GM19043 (cell line): ENCODE results near the gene CD58.
A peak's percentile ranks its signal among the peaks of the same experiment; 100 is the strongest.

Experiments
- ATAC-seq: cut with Tn5 transposase; IDR thresholded peaks from one replicate; pipeline ENCODE4 v1.9.1; 2021; ENCODE audit warnings: low read depth; ENCODE audit not compliant: unreplicated experiment

Gene CD58

DNA sequence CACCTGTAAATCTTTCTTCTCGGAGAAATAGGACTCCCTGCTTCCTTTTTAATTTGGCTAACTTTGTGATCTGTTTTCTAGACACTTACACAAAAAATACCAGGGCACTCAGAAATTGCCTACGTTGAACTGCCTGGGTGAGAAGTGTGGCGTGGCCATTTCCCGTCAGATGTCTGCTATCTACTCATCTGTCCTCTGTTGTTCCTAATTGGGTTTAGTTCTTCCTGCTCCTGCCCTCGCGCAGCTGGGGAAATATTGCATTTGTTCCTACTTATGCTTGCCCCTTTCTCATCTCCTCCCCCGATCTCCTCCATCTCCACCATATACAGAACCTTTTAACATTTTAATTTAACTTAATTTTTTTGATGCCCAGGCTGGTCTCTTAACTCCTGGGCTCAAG lies 55.1 kb downstream of the CD58 start:
- ATAC-seq: no peak

- ATAC-seq: peak; percentile 82
These were observed 55.9 kb downstream of the CD58 start for GRCh38 chr1:116514708-116515525.

GRCh38 chr1:116513956-116514355 lies 56.9 kb downstream of the CD58 start:
- ATAC-seq: no peak

DNA sequence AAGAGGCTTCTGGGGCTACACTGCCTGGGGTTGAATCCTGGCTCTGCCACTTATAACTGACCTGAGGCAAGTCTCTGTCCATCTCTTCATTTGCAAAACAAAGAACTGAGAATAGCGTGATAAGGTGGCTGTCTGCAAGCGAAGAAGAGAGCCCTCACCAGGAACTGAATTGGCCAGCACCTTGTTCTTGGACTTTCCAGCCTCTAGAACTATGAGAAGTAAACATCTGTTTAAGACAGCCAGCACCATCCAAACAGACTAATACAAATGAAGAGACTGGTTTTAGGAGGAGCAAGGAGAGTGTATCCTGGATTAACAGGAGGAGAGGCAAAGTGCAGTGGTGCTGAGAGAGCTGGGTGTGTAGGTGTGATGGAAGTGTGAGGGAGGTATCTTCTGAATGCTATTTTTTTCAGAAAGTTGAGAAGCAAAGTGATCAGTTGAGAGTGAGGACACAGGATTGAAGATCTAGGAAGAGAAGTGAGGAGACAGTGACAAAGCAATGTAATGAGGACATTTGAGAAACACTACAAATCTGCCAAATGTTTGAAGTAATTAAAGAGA lies 59.3 kb downstream of the CD58 start:
- ATAC-seq: no peak

DNA sequence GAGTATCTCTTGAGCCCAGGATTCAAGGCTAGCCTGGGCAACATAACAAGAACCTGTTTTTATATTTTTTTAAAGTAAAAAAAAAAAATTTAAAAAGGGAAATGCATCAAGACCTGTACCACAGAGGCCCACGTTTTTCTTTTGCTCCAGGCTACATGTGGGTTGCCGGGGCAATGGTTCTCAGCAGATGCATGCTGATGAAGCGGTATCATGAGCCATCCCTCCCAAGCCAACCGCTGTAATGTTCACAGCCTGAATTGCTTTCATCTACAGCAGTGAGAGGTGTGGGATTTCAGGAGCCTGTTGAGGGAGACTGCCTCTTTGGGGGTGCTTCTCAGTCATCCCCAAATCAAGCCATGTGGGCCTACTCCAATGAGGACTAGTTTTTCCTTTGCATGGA lies 60.5 kb downstream of the CD58 start:
- ATAC-seq: no peak

DNA sequence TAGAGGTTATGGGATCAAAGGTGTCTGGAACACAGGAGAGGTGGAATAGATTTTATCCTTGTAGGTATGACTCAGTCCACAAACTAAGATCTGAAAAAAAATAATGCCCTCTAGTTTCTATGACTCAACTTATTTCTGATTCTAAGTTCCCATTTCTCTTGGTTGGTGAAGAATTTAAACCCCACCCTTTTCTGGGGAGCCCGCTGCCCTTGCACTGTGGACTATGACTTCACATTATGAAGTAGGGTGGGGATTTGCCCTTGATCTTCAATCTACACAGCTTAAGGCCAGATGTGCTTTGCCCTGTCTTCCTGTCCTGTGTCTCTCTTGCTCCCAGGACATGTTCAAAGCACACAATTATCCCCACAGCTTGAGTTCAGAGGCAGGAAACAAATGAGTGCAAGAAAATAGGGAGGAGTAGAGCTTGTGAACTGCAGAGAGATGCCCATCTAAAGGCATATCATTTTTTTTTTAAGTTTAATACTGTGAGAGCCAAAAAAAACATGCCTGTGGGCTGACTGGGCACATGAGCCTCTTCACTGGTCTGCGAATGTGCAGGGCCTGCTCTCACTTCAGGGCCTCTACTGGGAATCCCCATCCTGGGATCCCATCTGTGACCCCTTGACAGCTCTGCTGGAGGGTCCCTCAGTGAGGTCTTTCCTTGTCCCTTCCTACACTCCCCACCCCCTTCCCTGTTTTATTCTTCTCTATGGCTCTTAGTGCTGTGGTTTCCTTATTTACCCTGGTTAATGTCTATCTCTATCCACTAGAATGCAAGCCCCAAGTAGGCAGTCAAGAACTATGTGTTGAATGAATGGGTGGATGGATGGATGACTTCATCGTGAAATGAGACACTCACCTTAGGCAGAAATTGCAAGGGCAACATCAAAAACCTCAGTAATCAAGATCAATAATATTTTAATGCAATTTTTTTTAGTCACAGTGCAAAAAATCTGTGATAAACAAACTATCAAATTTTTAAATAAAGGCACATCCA lies 61.5 kb downstream of the CD58 start:
- ATAC-seq: peak; percentile 25

DNA sequence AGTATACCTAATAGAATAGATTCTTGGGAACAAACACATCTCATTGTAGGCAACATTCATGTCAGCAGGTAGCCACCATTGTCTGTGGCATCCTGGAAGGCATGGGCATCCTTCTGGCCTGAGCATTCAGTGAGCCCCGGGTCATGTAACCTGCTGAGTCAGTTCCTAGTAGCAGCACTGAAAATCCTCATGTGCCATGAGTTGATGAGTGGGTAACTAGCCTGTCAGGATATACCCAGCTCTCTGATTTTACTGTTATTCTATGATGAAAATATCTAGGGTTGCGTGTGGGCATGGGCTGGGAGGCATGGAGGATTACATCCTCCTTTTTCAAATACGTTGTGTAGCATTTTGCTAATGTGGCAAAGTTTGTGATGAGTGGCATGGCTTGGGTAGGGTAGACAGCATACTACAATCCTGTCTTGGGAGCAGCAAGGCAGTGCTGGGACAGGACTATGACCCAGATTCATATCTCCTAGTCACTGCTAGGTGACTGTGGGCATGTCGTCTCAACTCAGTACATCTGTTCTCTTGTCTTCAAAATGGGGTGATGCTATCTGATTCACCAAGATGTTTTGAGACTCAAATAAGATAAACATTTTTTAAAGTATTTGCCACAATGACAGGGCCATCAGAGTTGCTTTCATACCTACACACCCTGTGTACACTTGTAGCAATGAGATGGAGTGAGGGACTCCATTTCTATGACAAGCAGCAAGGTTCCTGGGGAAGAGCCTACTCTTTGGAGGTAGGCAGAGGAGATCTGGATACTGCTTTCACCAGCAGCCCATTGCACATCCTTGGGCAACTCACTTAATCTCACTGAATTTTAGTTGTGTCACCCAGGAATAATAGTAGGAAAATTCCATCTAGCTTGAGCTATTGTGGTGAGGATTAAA lies 62.5 kb downstream of the CD58 start:
- ATAC-seq: no peak

- no peak for ATAC-seq
These were observed 63.2 kb downstream of the CD58 start for GRCh38 chr1:116507631-116508030.

DNA sequence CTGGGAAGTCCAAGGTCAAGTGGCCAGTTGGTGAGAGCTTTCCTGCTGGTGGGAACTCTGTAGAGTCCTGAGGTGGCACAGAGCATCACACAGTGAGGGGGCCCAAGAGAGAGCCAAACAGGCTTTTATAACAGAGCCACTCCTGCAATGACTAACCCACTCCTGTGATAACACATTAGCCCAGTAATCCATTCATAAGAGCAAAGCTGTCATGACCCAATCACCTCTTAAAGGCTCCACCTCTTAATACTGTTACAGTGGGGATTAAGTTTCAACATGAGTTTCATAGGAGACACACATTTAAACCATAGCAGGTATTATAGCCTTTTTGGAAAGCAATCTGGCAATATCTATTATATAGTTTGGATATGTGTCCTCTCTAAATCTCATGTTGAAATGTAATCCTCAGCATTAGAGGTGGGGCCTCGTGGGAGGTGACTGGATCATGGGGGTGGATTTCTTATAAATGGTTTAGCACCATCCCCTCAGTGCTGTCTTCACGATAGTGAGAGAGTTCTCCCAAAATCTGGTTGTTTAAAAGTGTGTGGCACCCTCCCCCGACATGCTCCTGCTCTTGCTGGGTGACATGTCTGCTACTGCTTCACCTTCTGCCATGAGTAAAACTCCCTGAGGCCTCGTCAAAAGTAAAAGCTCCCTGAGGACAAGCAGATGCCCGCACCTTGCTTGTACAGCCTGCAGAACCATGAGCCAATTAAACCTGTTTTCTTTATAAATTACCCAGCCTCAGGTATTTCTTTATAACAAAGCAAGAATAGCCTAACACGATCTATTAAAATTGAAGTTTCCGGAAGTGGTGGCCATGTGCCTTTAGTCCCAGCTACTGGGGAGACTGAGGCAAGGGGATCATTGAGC lies 64.5 kb downstream of the CD58 start:
- no peak for ATAC-seq

GRCh38 chr1:116504308-116505156 lies 66.3 kb downstream of the CD58 start:
- ATAC-seq: peak; percentile 92

GRCh38 chr1:116503546-116504307 lies 67.1 kb downstream of the CD58 start:
- no peak for ATAC-seq

GRCh38 chr1:116502671-116503314 lies 68.0 kb downstream of the CD58 start:
- ATAC-seq: no peak

DNA sequence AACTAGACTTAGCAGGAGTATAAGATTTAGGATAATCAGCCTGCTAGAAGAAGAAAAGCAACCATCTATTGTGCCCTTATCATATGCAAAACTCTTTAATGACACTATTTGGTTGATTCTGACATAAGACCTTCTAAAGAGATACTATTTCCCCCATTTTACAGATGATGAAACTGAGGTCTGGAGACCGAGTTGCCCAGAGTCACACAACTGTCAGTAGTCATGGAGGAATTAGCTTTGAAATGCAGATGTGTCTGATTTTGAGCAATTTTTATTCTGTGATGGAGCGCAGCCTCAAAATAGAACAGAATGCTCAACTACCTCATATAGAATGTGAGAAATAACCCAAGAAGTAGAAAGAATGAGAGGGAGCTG lies 69.0 kb downstream of the CD58 start:
- no peak for ATAC-seq

- no peak for ATAC-seq
These were observed 69.5 kb downstream of the CD58 start for GRCh38 chr1:116501125-116501869.

DNA sequence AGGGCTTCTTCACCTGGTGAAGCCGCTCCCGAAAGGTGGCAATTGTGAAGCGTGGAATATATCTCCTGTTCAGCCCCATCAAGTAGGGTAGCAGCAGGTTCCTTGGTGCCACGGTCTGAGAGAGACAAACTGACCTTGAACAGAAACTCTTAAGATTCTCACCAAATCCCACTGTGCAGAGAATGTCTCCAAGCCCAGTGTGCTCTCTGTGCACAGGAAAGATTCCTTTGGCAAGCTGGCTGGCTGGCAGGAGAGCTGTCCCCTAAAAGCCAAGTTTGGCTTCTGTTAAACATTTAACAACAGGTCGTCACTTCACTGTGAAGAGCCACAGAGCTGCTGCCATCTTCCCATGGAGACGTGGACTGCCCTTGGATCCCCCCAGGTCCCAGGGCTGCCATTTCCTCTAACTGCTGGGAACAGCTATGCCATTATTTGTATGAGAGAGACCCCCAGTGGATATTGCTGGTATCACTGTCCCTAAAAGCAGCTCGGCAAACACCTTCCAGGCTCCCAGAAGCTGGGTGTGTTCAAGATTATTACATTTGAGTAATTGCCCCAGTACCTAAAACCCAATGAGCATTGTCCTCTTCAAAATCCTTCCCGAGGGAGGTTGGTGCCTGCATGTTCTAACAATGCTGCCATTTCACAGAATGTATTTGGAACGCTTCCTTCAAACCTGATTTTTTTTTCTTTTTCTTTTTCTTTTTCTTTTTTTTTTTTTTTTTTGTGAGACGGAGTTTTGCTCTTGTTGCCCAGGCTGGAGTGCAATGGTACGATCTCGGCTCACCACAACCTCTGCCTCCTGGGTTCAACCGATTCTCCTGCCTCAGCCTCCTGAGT lies 71.8 kb downstream of the CD58 start:
- ATAC-seq: no peak

- ATAC-seq: no peak
These were observed 73.2 kb downstream of the CD58 start for GRCh38 chr1:116497656-116498055.
